ENCODE data around the gene RFTN1.
A peak's percentile ranks its signal among the peaks of the same experiment; 100 is the strongest.

- TF ChIP-seq POLR2AphosphoS5 (IDR thresholded peaks at IDR 0.05; ENCODE audit: low read depth) (no peak), EZH2phosphoT487 (IDR thresholded peaks at IDR 0.05; ENCODE audit: unreplicated experiment) (no peak), CREB1 (CRISPR knock-in tag; IDR thresholded peaks at IDR 0.05; ENCODE audit: low read depth) (no peak), REST (IDR thresholded peaks at IDR 0.05; ENCODE audit: unreplicated experiment) (no peak), JUNB (IDR thresholded peaks at IDR 0.05; ENCODE audit: unreplicated experiment) (no peak), EZH2 (IDR thresholded peaks at IDR 0.05; ENCODE audit: low read depth, unreplicated experiment) (no peak)
- TF ChIP-seq, protein P1, sequence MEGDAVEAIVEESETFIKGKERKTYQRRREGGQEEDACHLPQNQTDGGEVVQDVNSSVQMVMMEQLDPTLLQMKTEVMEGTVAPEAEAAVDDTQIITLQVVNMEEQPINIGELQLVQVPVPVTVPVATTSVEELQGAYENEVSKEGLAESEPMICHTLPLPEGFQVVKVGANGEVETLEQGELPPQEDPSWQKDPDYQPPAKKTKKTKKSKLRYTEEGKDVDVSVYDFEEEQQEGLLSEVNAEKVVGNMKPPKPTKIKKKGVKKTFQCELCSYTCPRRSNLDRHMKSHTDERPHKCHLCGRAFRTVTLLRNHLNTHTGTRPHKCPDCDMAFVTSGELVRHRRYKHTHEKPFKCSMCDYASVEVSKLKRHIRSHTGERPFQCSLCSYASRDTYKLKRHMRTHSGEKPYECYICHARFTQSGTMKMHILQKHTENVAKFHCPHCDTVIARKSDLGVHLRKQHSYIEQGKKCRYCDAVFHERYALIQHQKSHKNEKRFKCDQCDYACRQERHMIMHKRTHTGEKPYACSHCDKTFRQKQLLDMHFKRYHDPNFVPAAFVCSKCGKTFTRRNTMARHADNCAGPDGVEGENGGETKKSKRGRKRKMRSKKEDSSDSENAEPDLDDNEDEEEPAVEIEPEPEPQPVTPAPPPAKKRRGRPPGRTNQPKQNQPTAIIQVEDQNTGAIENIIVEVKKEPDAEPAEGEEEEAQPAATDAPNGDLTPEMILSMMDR (conservative IDR thresholded peaks at IDR 0.05; ENCODE audit: low read depth in 2 of 2) = peak; percentile 61 to 73
Measured at GRCh38 chr3:16366581-16366980, 146.9 kb downstream of the RFTN1 start.

Data from GM23338 (cell line).